Liver (tissue), 9 donors: ENCODE measurements around the gene DPM1. TPM values are rescaled to one million over a fixed set of nuclear protein-coding genes. Genes with fewer than 3 reads are reported as not detected.

Source experiments
- DNase-seq: peaks from one replicate; pipeline ENCODE4 v3.0.0-alpha.2; 2017; ENCODE audit warnings: low spot score
- H3K27ac ChIP-seq, 2 donors: one replicate each; pipeline ENCODE4 v1.7.0; 2013; ENCODE audit warnings: inconsistent platforms in 2 of 2, low read length in 2 of 2, control low read depth in 1 of 2, low read depth in 1 of 2, mild to moderate bottlenecking in 1 of 2
- H3K27me3 ChIP-seq, 4 donors: one replicate each; pipeline versions ENCODE4 v1.6.1 to v1.7.0; 2013; ENCODE audit warnings: low read length in 3 of 4, inconsistent platforms in 1 of 4, mild to moderate bottlenecking in 1 of 4, moderate library complexity in 1 of 4; ENCODE audit not compliant: control insufficient read depth in 4 of 4, insufficient read depth in 4 of 4
- H3K36me3 ChIP-seq, 4 donors: one replicate each; pipeline versions ENCODE4 v1.6.1 to v1.7.0; 2013; ENCODE audit warnings: low read length in 3 of 4, mild to moderate bottlenecking in 3 of 4, low read depth in 1 of 4, moderate library complexity in 1 of 4; ENCODE audit not compliant: control insufficient read depth in 4 of 4, insufficient read depth in 3 of 4
- H3K4me1 ChIP-seq, 4 donors: one replicate each; pipeline versions ENCODE4 v1.6.1 to v1.7.0; 2013; ENCODE audit warnings: low read length in 3 of 4, mild to moderate bottlenecking in 3 of 4, moderate library complexity in 1 of 4; ENCODE audit not compliant: control insufficient read depth in 4 of 4, insufficient read depth in 4 of 4
- H3K4me3 ChIP-seq, 3 donors: one replicate each; pipeline versions ENCODE4 v1.6.1 to v1.7.0; 2013; ENCODE audit warnings: low read length in 3 of 3, control low read depth in 1 of 3, low read depth in 1 of 3, mild to moderate bottlenecking in 1 of 3
- H3K9ac ChIP-seq, 2 donors: one replicate each; pipeline ENCODE4 v1.7.0; 2013; ENCODE audit warnings: low read length in 2 of 2, mild to moderate bottlenecking in 2 of 2, moderate library complexity in 2 of 2, control low read depth in 1 of 2, low read depth in 1 of 2
- H3K9me3 ChIP-seq, 4 donors: one replicate each; pipeline versions ENCODE4 v1.6.1 to v1.7.0; 2013; ENCODE audit warnings: low read length in 3 of 4; ENCODE audit not compliant: control insufficient read depth in 4 of 4
- EGR1 ChIP-seq, 2 donors: IDR thresholded peaks; 2 replicates each; pipeline ENCODE4 v1.6.1; 2016 to 2018; ENCODE audit warnings: antibody characterized with exemption in 2 of 2, low read depth in 2 of 2
- FOXA1 ChIP-seq: IDR thresholded peaks from 2 replicates; pipeline ENCODE4 v1.6.1; 2016; ENCODE audit warnings: antibody characterized with exemption
- FOXA2 ChIP-seq: IDR thresholded peaks from 2 replicates; pipeline ENCODE4 v1.6.1; 2016; ENCODE audit warnings: antibody characterized with exemption
- GABPA ChIP-seq, 2 donors: IDR thresholded peaks in 1 of 2; conservative IDR thresholded peaks in 1 of 2; 2 replicates each; pipeline ENCODE4 v1.6.1; 2016; ENCODE audit warnings: antibody characterized with exemption in 2 of 2, mild to moderate bottlenecking in 1 of 2, moderate library complexity in 1 of 2
- HNF4A ChIP-seq, 2 donors: conservative IDR thresholded peaks; 2 replicates each; pipeline ENCODE4 v1.6.1; 2016; ENCODE audit warnings: antibody characterized with exemption in 2 of 2, mild to moderate bottlenecking in 2 of 2
- HNF4G ChIP-seq: IDR thresholded peaks from 2 replicates; pipeline ENCODE4 v1.6.1; 2016; ENCODE audit warnings: antibody characterized with exemption
- JUND ChIP-seq, 2 donors: IDR thresholded peaks; 2 replicates each; pipeline ENCODE4 v1.6.1; 2016; ENCODE audit warnings: antibody characterized with exemption in 2 of 2
- NR2F2 ChIP-seq: IDR thresholded peaks from 2 replicates; pipeline ENCODE4 v1.6.1; 2016; ENCODE audit warnings: antibody characterized with exemption
- RAD21 ChIP-seq, 2 donors: IDR thresholded peaks; 2 replicates each; pipeline ENCODE4 v1.6.1; 2016; ENCODE audit warnings: antibody characterized with exemption in 2 of 2, mild to moderate bottlenecking in 2 of 2
- RXRA ChIP-seq, 2 donors: IDR thresholded peaks; 2 replicates each; pipeline ENCODE4 v1.6.1; 2017 to 2018; ENCODE audit warnings: antibody characterized with exemption in 2 of 2, mild to moderate bottlenecking in 1 of 2
- SP1 ChIP-seq: IDR thresholded peaks from 2 replicates; pipeline ENCODE4 v1.6.1; 2018; ENCODE audit warnings: antibody characterized with exemption, mild to moderate bottlenecking
- TAF1 ChIP-seq: conservative IDR thresholded peaks from 2 replicates; pipeline ENCODE4 v1.6.1; 2016; ENCODE audit warnings: antibody characterized with exemption, mild to moderate bottlenecking
- YY1 ChIP-seq: IDR thresholded peaks from 2 replicates; pipeline ENCODE4 v1.6.1; 2016; ENCODE audit warnings: antibody characterized with exemption, mild to moderate bottlenecking
- WGBS: extraction: QIAGEN DNeasy Blood & Tissue Kit; methylation state at CpG from one replicate; pipeline ENCODE4 v1.1.7; 2013; 5-methylcytosine and 5-hydroxymethylcytosine counted together
- polyA plus RNA-seq, 2 donors: library from polyadenylated mRNA; stranded (reverse) in 1 of 2; unstranded in 1 of 2; fragments of 200-250 nt in 1 of 2; fragments of >200 nt in 1 of 2; fragmentation: Nextera tagmentation in 1 of 2; extraction: Ambion mirVana in 1 of 2; gene quantifications; one replicate each; pipeline versions ENCODE4 v1.2.1 to v1.2.3, GENCODE V29; 2013 to 2015
- total RNA-seq, 2 donors: library from RNA; depleted of rRNA; stranded (reverse); fragments of >200 nt; gene quantifications; one replicate each; pipeline ENCODE4 v1.2.3, GENCODE V29; 2014
- TF ChIP-seq, protein P1 (sequence below): fragments of 150-350 bp; IDR thresholded peaks from 2 replicates; pipeline ENCODE4 v1.5.1; 2017; ENCODE audit warnings: improper control_type of control experiment, low read depth, low read length; ENCODE audit not compliant: missing input control
- TF ChIP-seq, protein P2 (sequence below): IDR thresholded peaks from 2 replicates; pipeline ENCODE4 v1.6.1; 2016; ENCODE audit warnings: antibody characterized with exemption
- TF ChIP-seq, protein P3 (sequence below): IDR thresholded peaks from 2 replicates; pipeline ENCODE4 v1.6.1; 2016; ENCODE audit warnings: antibody characterized with exemption, mild to moderate bottlenecking
- TF ChIP-seq, protein P4 (sequence below): IDR thresholded peaks from 2 replicates; pipeline ENCODE4 v1.6.1; 2016; ENCODE audit warnings: antibody characterized with exemption
- TF ChIP-seq, protein P5 (sequence below): IDR thresholded peaks from 2 replicates; pipeline ENCODE4 v1.6.1; 2016; ENCODE audit warnings: antibody characterized with exemption
- donor health status: healthy.
- donor health status: healthy.
- donor health status: healthy.
- donor health status: healthy.
- donor health status: healthy.

DPM1 gene
- total and polyA plus RNA-seq, 4 donors = 27.2 to 42.6 (median 35.2) TPM

DNA sequence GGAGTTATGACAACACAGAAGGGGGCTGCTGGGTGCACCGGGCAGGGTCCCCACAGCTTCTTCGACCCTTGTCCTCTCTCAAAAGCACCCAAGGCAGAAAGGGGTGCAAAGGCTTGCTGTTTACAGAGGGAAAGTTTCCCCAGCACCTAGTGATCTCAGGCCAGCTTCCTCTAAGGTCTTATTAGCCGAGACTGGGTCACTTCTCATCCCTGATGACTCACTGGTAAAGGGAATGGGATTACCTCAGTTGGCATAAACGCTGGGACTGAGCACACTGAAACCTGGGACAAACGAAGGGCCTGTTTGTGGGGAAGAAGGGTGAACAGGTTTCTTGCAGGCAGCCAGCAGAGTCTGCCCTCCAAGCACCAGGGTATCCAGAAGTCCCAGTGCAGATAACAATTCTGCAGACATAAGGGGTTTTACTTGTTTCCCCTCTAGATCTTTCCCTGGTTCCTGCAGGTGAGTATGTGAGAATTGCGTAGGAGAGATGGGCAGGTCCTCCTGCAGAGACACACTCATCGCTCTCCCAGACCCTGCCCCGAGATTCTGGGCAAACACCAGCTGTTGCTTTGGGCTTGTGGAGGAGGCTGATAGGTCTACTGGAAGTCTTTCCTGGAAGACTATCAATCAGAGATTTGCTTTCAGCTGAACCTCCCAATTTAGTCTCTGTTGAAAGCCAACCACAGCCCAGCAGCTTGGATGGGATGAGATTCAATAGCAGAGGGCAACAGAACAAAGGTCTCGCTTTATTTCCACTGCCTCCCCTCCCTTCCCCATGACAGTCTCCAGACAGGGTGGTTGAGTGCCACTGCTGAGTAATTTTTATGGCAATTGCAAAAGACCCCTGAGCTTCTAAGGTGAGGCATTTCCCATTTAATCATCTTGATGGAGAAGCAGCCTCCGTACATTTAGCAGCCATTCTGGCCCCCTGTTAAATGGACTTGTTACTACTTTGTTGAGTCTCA is 38.9 kb upstream of the DPM1 start:
- Histone ChIP-seq H3K4me1 (no peaks in the 10 kb centered on the region), H3K36me3 (no peaks in the 10 kb centered on the region), H3K9ac (no peak overlapping the region), H3K27ac (no peak overlapping the region), H3K9me3 (no peaks in the 10 kb centered on the region), H3K27me3 (no peaks in the 10 kb centered on the region), H3K4me3 (no peak overlapping the region)
- DNase-seq = no peak
- TF ChIP-seq NR2F2 (no peak), HNF4A (conservative IDR thresholded peaks at IDR 0.05) (no peak), JUND (IDR thresholded peaks at IDR 0.05) (no peak), FOXA2 (no peak), EGR1 (IDR thresholded peaks at IDR 0.05; ENCODE audit: low read depth in 2 of 2) (no peak), YY1 (no peak), HNF4G (no peak), FOXA1 (no peak), RXRA (IDR thresholded peaks at IDR 0.05) (no peak), TAF1 (no peak), SP1 (no peak), RAD21 (IDR thresholded peaks at IDR 0.05) (no peak), GABPA (IDR thresholded peaks at IDR 0.05 in 1 of 2, conservative IDR thresholded peaks at IDR 0.05 in 1 of 2) (no peak)
- TF ChIP-seq, protein P1, sequence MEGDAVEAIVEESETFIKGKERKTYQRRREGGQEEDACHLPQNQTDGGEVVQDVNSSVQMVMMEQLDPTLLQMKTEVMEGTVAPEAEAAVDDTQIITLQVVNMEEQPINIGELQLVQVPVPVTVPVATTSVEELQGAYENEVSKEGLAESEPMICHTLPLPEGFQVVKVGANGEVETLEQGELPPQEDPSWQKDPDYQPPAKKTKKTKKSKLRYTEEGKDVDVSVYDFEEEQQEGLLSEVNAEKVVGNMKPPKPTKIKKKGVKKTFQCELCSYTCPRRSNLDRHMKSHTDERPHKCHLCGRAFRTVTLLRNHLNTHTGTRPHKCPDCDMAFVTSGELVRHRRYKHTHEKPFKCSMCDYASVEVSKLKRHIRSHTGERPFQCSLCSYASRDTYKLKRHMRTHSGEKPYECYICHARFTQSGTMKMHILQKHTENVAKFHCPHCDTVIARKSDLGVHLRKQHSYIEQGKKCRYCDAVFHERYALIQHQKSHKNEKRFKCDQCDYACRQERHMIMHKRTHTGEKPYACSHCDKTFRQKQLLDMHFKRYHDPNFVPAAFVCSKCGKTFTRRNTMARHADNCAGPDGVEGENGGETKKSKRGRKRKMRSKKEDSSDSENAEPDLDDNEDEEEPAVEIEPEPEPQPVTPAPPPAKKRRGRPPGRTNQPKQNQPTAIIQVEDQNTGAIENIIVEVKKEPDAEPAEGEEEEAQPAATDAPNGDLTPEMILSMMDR = no peak
- TF ChIP-seq, protein P2, sequence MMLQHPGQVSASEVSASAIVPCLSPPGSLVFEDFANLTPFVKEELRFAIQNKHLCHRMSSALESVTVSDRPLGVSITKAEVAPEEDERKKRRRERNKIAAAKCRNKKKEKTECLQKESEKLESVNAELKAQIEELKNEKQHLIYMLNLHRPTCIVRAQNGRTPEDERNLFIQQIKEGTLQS = no peak
- TF ChIP-seq, protein P3, sequence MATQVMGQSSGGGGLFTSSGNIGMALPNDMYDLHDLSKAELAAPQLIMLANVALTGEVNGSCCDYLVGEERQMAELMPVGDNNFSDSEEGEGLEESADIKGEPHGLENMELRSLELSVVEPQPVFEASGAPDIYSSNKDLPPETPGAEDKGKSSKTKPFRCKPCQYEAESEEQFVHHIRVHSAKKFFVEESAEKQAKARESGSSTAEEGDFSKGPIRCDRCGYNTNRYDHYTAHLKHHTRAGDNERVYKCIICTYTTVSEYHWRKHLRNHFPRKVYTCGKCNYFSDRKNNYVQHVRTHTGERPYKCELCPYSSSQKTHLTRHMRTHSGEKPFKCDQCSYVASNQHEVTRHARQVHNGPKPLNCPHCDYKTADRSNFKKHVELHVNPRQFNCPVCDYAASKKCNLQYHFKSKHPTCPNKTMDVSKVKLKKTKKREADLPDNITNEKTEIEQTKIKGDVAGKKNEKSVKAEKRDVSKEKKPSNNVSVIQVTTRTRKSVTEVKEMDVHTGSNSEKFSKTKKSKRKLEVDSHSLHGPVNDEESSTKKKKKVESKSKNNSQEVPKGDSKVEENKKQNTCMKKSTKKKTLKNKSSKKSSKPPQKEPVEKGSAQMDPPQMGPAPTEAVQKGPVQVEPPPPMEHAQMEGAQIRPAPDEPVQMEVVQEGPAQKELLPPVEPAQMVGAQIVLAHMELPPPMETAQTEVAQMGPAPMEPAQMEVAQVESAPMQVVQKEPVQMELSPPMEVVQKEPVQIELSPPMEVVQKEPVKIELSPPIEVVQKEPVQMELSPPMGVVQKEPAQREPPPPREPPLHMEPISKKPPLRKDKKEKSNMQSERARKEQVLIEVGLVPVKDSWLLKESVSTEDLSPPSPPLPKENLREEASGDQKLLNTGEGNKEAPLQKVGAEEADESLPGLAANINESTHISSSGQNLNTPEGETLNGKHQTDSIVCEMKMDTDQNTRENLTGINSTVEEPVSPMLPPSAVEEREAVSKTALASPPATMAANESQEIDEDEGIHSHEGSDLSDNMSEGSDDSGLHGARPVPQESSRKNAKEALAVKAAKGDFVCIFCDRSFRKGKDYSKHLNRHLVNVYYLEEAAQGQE = no peak
- TF ChIP-seq, protein P4, sequence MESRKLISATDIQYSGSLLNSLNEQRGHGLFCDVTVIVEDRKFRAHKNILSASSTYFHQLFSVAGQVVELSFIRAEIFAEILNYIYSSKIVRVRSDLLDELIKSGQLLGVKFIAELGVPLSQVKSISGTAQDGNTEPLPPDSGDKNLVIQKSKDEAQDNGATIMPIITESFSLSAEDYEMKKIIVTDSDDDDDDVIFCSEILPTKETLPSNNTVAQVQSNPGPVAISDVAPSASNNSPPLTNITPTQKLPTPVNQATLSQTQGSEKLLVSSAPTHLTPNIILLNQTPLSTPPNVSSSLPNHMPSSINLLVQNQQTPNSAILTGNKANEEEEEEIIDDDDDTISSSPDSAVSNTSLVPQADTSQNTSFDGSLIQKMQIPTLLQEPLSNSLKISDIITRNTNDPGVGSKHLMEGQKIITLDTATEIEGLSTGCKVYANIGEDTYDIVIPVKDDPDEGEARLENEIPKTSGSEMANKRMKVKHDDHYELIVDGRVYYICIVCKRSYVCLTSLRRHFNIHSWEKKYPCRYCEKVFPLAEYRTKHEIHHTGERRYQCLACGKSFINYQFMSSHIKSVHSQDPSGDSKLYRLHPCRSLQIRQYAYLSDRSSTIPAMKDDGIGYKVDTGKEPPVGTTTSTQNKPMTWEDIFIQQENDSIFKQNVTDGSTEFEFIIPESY = no peak
- TF ChIP-seq, protein P5, sequence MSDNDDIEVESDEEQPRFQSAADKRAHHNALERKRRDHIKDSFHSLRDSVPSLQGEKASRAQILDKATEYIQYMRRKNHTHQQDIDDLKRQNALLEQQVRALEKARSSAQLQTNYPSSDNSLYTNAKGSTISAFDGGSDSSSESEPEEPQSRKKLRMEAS = no peak
- 43% methylated on average over 10 of the region's 10 CpGs for WGBS
